ENCODE measurements around the gene FBH1.
"Not testable (repeated sequence)": the region's sequence is repeated elsewhere in the genome, so short reads cannot be mapped to it uniquely, and the experiment has no call there.

The FBH1 gene

DNA sequence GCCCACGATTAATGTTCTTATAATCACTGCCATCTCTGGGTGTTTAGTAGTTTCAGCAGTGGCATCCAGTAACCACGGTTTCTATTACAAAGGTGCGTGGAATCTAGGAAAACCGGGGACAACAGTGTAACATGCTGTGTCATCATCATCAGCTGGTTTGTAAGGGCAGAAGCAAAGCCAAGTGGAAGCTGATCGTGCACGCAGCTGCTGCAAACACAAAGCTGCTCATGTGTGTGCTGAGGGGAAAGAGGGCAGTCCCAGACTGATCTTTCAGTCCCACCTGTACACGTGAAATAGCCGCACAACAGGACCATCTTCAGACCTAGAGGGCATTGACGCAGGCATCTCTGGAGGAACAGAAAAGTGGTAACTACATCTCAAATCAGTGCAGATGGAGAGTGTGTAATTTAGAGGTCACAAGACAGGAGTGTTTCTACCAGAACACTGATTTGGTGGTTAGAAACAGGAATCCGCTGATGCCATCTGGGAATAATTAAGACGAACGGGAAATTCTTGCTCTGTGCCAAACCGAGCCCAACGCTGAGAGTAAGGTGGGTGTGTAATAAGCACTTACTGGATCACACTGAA, 13.8 kb upstream of the FBH1 start:
- peak; percentile 6 for DNase-seq

DNA sequence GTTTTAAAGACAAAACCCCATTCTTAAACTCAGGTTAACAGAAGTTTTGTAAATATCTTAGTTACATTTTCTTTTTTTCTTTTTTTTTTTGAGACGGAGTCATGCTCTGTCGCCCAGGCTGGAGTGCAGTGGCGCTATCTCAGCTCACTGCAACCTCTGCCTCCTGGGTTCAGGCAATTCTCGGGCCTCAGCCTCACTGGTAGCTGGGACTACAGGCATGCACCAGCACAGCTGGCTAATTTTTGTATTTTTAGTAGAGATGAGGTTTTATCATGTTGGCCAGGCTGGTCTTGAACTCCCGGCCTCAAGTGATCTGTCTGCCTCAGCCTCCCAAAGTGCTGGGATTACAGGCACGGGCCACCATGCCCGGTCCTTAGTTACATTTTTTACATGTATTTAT, 13.0 kb upstream of the FBH1 start:
- DNase-seq = not testable (repeated sequence)

DNA sequence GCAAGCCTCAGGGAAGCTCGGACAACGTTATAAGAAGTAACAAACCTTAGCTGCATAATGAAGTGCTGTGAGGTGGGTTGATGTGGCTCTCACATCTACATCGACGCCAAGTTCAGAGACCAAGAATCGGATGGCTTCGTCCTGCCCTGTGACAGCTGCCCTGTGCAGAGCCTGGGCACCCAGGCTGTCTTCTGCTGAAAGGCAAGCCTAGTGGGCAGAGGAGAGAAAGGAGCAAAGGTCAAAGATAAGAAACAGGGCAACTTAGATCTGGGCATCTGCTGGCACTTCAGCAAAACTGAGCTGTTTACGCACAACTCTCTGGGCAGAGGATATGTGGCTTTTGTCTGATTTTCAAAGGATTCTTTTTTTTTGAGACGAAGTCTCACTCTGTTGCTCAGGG, 7.1 kb upstream of the FBH1 start:
- DNase-seq = no peak

DNA sequence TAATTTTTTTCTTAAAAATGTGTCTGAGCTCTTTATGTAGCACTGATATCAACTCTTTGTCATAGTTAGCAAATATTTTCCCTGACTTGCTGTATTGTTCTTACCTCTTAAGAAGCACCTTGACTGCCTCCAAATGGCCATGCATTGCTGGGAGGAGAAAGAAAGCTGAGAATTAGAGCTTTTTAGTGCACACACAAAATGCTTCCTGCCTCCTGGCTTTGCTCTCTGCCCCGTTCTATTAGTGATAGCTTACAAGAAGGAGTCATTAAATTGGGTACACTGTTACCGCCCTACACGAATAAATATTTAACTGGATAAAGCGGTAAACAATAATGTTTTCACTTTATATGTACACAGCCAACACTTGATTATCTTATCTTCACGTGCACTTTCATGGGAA, 4.4 kb upstream of the FBH1 start:
- DNase-seq = no peak

DNA sequence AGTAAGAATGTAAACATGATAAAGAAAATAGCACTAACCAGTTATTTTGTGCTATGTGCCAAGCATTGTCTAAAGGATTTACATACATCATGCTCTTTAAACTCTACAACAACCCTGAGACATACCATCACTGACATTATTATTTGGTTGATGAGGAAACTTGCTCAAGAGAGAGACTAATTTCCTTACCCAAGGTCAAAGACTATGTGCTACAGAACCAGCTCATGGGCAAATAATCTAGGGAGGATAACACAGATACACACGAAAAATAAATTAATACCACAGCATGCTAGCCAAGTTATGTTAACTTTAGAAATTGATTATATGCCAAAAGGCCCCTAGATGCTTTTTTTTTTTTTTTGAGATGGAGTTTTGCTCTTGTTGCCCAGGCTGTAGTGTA, 3.0 kb upstream of the FBH1 start:
- no peak for DNase-seq

DNA sequence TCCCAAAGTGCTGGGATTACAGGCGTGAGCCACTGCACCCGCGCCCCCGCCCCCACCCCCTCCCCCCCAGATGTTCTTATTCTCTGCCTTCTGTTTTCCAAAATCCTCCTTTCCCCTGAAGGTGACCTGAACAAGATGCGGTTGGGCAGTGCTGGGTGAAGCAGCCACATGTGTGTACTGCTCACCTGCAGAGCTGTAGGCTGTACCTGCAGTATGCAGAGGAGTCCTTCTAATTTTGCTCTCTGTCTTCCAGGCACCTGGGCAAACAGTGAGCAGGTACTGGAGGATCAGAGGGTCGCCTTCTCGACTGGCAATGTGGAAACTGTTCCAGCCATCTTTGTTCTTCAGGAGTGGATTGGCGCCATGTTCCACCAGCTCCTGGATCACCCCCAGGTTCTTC, 2.4 kb upstream of the FBH1 start:
- DNase-seq = no peak

DNA sequence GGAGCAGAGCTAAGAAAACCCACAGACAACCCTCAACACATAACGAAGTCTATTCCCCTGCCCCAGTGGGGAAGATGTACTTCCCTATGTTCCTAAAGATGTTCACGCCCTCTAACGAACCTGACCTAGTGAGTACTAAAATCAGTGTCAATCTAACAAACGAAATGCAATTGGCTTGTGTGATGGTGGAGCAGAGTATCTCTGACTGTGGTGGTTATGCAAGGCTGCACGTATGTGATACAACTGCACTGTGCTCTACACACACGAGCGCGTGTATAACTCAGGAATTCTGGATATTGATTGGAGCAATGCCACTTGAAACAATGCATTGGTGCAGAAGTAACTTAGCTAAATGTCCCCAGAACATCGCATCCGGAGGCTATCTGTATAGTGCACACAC, 1.7 kb upstream of the FBH1 start:
- DNase-seq = no peak

DNA sequence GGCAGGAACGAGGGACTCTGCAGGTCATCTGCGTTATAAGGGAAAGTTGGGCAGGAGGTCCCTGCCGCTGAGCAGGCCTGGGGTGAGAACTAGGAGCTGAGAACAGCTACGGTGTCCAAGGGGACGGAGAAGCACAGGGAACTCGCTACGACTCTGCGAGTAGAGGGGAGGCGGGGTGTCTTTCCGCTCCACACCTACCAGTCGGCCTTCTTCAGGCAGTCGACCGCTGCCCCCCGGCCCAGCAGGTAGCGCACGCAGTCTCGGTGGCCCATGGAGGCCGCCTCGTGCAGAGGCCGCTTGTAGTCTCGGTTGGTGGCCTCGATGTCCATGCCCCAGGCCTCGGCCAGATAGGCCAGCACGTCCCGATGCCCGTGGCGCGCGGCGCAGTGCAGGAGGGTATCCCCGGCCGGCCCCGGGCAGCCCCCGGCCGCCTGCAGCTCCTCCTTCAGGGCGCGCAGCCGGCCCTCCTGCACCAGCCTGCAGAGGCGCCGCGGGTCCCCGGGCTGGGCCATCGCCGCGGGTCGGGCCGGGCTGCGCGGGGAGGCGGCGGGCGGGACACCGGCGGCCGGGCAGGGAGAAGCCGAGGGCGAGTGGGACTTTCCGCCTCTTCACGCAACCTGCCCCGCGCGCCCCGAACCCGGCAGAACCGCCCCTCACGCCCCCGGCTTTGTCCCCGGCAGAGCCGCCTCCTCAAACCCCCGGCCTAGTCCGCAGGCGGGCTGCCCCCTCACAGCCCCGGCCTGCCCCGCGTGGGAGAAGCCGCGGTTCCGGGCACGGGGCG, 1.0 kb upstream of the FBH1 start:
- DNase-seq = peak; percentile 55

DNA sequence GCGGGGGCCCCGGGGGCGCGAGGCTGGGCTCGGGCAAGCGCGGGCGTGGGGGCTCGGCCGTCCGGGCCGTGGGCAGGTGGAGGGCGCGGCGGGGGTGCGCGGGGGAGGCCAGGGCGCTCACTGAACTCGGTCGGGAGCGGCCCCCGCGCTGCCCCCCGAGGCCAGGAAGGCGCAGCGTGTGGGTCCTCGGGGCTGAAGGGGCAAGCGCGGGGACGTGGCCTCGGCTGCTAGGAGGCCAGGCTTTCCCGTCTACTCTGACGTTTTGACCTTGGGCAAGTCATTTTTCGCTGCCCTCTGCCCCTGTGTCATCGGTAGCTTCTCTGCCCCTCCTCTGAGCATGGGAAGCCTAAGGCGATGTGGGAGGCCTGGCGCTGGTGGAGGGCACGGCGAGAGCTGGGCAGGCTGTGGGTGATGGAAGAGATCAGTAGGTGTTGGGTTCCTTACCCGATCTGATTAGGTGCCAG, 441 bp downstream of the FBH1 start:
- peak; percentile 31 for DNase-seq

DNA sequence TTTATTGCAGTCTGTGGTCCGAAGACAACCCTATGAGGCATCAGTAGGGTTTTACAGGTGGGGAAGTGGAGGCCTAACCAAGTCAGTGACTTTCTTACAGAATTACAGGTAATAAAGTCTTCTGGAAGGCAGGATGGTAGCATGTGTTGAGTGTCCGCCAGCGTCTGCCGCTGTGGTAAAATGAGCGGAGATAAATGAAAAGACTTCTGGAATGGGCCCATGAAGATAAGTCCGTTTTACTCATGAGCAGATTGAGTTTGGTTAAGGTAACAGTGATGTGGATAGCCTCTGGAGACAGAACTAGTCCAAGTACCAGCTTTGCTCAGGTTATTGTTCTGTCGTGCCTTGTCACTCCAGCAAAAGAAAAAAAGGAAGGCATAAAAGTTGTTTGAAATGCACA, 966 bp downstream of the FBH1 start:
- no peak for DNase-seq

DNA sequence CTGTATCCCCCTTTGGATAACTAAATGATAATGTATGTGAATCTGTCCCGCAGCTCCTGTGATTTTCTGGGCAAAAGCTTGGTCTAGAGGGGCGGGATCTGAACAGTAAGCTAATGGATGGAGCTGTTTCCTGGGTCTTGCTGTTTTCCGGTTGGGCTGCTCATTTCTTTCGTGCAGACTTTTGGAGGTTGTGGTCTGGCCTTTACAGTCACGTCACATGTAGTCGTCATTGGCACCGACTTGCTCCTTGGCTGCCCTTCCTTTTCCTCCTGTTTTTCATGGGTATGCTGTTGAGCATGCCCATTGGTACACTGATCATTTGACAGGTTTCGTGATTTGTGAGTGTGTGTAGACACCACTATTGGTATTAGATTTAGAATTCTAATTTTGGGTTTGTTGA, 2.0 kb downstream of the FBH1 start:
- DNase-seq = no peak

DNA sequence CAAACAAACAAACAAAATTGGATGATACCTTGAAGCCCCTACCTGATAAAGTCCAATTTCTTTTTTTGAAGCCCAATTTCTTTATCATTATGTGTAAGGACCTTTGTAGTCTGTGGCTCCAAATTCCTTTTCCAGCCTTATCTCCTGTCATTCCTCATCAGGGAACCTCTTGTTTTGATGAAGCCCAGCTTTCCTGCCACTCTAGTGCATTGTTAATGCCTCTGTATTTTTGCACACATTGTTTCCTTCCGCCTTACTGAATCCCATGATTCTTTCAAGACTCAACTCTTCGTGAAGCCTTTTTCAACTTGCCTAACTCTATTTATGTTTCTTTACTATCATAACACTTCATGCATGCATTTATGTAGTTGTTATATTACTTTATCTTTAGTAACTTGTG, 3.3 kb downstream of the FBH1 start:
- no peak for DNase-seq

DNA sequence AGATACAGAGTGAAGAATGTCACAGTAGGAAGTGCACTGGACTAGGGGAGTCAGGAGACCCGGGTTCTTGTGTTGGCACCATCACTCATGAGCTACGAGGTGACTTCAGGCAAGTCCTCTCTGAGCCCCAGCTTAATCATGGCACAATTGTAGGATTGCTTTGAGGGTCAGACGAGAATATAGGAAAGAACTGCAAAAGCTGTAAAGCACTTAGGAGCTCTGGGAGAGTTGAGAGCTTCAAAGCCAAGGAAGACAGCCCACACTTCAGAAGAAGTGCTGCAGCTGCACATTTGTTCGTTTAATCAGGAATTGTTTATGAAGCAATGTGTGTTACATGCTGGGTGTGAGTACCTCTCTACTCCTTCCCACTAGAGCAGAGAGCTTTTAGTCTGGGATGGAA, 4.4 kb downstream of the FBH1 start:
- DNase-seq = no peak

DNA sequence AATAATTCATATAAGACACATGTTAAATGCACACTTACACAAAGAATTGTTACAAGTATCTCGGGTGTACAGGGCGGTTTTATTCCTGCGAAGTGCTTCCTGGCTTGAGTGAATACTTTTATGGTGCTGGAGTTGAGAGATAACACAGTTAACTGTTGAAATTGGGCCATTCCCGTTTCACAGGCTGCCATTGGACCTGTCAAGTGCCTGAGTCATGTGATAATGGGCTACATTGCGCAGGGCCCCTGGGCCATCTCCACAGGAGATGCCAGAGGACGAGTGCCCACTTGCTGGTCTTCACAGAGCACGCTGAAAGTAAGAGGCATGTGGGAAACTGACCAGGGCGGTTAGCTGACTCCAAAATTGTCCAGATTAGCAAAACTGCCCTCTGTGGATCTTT, 4.8 kb downstream of the FBH1 start:
- DNase-seq = no peak

DNA sequence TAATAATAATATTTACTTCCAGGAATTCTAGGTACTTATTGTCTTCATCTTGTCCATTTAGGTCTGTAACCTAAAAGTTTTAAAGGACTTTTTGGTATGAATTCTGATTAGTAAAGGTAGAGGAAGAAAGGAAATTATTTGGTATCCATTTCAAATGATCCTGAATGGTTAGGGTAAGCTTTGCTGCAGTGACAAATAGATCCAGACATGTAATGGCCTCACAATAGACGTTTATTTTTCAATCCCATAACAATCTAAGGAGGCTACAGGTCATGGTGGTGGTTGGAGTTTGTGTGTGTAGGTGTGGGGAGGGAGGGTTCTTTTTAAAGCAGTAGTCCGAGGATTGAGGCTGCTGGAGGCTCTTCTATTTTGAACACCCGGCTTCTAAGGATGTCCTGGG, 5.3 kb downstream of the FBH1 start:
- no peak for DNase-seq

DNA sequence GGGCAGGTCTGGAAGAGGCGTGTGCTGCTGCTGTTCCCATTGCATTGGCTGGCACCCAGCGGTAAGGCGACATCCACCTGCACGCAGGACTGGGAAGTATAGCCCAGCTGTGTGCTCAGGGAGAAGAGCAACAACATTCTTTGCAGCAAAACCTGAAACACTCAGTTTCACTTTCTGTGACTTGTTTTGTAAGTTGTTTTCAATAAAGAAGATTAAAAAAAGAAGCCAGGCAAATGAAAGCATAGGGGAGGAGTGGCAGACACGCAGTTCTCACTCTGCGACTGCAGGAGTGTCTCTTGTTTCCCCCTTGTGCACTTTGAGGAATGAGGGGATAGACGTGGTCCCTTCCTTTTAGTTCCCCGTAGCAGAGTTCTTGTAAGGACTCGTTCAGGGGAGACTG, 5.8 kb downstream of the FBH1 start:
- DNase-seq = no peak

DNA sequence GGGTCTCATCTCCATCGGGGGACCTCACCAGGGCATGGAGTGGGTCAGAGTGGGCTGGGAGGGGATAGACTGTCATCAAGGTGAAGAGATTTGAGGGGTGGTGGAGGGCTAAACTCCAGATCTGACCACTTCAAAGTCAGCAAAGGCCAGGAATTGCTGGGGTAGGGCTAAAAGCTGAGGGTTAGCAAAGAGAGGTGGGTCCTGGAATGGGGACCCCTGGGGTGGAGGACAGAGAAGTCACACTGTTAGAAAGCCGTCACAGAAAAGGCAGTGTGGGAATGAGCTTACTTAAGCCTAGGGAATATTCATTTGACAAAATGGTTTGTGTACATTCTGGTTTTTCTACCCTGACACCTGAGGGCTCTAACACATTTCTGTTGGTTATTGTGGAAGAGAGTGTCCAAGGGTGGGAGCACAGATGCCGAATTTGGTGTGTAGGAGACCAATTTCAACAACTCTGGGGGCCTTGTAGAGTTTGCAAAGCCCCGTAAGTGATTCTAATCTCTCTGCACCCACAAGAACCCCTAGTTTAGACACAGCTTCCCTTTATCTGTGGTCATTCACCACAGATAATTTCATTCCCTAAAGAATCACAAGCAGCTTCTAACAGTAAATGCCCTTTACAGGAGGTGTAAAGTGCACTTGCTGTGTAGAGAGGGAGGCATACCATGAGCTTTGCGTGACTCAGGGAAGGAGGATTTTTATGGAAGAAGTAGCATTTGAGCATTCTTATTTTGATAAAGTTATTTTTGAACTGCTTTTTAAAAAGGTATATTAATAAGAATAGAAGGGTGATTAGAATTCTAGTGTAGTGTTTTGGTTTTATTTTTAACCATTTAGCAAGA, 6.4 kb downstream of the FBH1 start:
- DNase-seq = no peak

DNA sequence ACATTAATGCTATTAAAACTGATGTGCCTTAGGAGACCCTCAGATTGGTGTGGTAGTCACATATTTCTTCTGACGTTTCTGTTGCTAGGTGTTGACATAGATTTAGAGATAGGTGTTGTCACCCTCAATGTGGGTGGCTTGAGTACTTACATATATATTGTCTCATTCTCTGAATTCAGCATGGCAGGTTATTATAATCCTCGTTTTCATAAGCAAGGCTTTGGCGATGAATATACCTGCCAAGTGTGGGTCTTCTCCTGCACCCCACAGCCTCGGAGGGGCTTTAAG, 7.0 kb downstream of the FBH1 start:
- DNase-seq = no peak

DNA sequence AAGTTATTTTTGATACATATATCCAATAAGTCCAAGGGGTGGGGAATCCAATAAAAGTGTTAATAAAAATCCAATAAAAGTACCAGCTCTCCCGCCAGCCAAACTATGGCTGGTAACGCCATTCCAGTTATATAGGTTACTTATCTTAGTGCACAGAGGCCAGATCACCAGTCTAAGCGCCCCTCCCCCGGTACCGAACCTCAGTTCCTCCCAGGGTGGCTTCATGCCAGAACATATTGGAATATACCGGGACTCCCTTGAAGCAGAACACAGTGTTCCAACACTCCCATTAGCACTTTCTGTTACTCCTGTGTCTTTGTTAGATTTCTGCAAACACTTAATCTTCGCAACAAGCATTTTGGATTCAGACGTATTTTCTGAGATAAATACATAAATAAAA, 7.5 kb downstream of the FBH1 start:
- DNase-seq = no peak

DNA sequence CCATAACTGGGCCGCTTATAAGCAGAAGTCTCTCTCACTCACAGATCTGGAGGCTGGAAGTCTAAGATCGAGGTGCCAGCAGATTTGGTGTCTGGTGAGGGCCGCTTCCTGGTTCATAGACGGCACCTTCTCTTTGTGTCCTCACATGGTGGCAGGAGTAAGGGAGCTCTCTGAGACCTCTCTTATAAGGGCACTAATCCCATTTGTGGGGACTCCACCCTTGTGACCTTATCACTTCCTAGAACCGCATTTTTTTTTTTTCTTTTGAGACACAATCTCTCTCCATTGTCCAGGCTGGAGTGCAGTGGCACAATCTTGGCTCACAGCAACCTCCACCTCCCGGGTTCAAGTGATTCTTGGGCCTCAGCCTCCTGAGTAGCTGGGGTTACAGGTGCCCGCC, 8.1 kb downstream of the FBH1 start:
- no peak for DNase-seq

DNA sequence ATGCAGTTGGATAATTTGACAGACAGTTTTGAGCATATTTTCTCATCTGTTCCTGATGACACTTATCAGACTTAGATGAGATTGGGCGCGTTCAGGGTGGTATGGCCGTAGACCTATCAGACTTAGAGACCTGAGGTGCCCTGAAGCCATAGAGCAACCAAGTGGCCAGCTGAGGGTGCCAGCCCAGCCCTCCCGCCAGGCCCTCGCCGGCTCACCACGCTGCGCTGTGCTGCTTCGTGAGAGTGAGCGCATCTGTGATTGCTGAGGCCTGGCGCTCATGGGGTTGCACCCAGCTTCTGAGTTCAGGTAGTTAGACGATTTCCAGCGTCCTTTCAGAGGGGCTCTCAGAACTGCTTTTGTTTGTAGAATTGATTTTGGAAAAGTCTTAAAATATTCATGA, 10.2 kb downstream of the FBH1 start:
- no peak for DNase-seq

DNA sequence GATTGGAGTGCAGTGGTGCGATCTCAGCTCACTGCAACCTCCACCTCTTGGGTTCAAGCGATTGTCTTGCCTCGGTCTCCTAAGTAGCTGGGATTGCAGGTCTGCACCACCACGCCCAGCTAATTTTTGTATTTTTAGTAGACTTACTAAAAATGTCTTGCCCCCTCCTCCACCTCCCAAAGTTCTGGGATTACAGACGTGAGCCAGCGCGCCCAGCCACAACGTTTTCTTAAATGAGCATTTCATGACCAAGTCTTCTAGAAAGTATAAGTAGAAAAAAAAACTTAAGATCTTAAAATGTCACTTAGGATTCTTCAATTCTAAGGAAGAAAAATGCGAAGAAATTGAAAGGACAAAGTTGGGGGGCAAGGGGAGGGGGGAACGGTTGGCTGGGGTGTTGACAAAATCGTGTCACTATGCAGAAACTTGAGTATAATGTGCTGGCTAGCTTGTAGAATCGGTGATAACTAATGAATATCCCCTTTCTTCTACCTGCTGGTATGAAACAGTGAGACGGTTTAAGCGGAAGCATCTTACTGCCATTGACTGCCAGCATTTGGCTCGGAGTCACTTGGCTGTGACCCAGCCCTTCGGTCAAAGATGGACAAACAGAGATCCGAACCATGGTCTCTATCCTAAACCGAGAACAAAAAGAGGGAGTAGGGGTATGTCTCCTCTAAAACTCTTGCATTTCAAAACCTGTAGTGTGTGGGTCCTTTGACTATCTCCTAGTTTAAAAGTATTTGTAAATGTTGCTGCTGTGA, 12.7 kb downstream of the FBH1 start:
- no peak for DNase-seq

DNA sequence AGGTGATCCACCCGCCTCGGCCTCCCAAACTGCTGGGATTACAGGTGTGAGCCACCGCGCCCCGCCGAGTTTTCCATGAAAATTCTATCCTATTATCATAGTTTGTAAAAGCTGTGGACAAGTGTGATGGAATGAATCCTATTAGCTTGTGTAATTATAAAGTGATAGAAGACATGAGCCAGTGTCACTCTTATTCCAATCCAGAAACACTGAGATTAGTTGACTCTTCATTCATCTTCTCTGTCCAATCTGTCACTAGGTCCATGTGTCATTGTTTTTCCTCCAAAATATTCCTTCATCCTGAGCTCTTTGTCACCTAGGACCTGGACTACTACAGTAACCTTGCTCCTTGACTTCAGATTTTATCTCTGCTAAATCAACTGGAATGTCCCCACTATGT, 13.5 kb downstream of the FBH1 start:
- DNase-seq = no peak

DNA sequence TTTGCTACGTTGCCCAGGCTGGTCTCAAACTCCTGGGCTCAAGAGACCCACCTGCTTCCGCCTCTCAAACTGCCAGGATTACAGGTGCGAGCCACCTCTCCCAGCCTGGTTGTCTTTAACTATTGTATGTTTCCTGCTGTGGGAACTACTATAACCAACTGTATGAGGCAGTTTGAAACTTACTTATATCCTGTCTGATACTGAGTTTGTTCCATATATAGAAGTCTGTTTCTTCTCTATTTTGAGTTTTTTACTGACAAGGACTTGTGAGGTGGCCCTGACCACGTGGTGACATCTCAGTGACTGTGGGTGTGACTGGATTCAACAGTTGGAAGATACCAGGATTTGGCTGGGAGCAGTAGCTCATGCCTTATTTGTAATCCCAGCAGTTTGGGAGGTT, 14.2 kb downstream of the FBH1 start:
- DNase-seq = no peak

Measured in NCI-H69 (cell line).